ENCODE measurements around the gene SMS.
"Not testable (repeated sequence)": the region's sequence is repeated elsewhere in the genome, so short reads cannot be mapped to it uniquely, and the experiment has no call there.

Gene SMS

GRCh38 chrX:21950557-21950956, 10.0 kb downstream of the SMS start:
- not testable (repeated sequence) for DNase-seq (ENCODE audit: low read depth in 2 of 2)

GRCh38 chrX:21952624-21953023, 12.1 kb downstream of the SMS start:
- DNase-seq (ENCODE audit: low read depth in 2 of 2) = no peak

- DNase-seq (ENCODE audit: low read depth in 2 of 2) = not testable (repeated sequence)
Measured at GRCh38 chrX:21953195-21953830, 12.8 kb downstream of the SMS start.

- no peak for DNase-seq (ENCODE audit: low read depth in 2 of 2)
Measured at GRCh38 chrX:21955403-21956189, 15.1 kb downstream of the SMS start.

- no peak for DNase-seq (ENCODE audit: low read depth in 2 of 2)
Measured at GRCh38 chrX:21956783-21957182, 16.3 kb downstream of the SMS start.

- DNase-seq (ENCODE audit: low read depth in 2 of 2) = no peak
Measured at GRCh38 chrX:21958187-21958586, 17.7 kb downstream of the SMS start.

GRCh38 chrX:21958916-21959315, 18.4 kb downstream of the SMS start:
- no peak for DNase-seq (ENCODE audit: low read depth in 2 of 2)

GRCh38 chrX:21959362-21960051, 19.0 kb downstream of the SMS start:
- no peak for DNase-seq (ENCODE audit: low read depth in 2 of 2)

GRCh38 chrX:21960569-21961541, 20.3 kb downstream of the SMS start:
- no peak for DNase-seq (ENCODE audit: low read depth in 2 of 2)

- DNase-seq (ENCODE audit: low read depth in 2 of 2) = no peak
Measured at GRCh38 chrX:21962361-21962760, 21.9 kb downstream of the SMS start.

- DNase-seq (ENCODE audit: low read depth in 2 of 2) = no peak
Measured at GRCh38 chrX:21963269-21963668, 22.8 kb downstream of the SMS start.

GRCh38 chrX:21963731-21964405, 23.4 kb downstream of the SMS start:
- DNase-seq (ENCODE audit: low read depth in 2 of 2) = no peak

- no peak for DNase-seq (ENCODE audit: low read depth in 2 of 2)
Measured at GRCh38 chrX:21966866-21967265, 26.4 kb downstream of the SMS start.

- DNase-seq (ENCODE audit: low read depth in 2 of 2) = no peak
Measured at GRCh38 chrX:21968333-21968732, 27.8 kb downstream of the SMS start.

- no peak for DNase-seq (ENCODE audit: low read depth in 2 of 2)
Measured at GRCh38 chrX:21970326-21970725, 29.8 kb downstream of the SMS start.

GRCh38 chrX:21972046-21972445, 31.5 kb downstream of the SMS start:
- no peak for DNase-seq (ENCODE audit: low read depth in 2 of 2)

- no peak for DNase-seq (ENCODE audit: low read depth in 2 of 2)
Measured at GRCh38 chrX:21972721-21973120, 32.2 kb downstream of the SMS start.

- no peak for DNase-seq (ENCODE audit: low read depth in 2 of 2)
Measured at GRCh38 chrX:21973321-21974010, 33.0 kb downstream of the SMS start.

GRCh38 chrX:21974011-21974385, 33.5 kb downstream of the SMS start:
- DNase-seq (ENCODE audit: low read depth in 2 of 2) = no peak

GRCh38 chrX:21975242-21975641, 34.7 kb downstream of the SMS start:
- DNase-seq (ENCODE audit: low read depth in 2 of 2) = no peak

GRCh38 chrX:21975812-21976211, 35.3 kb downstream of the SMS start:
- peak; percentile 55 to 63 for DNase-seq (ENCODE audit: low read depth in 2 of 2)

Measured in fibroblast of skin of left quadriceps (primary cell).